BJ (cell line): ENCODE measurements around the gene DNAJC11. TPM values are rescaled to one million over a fixed set of nuclear protein-coding genes. Genes with fewer than 3 reads are reported as not detected.

Experiments
- CTCF ChIA-PET: fragments of 350-600 bp; formaldehyde crosslinking; extraction: SDS; loops from one replicate; lab custom pipeline; 2021; ENCODE audit warnings: antibody characterized with exemption, inconsistent platforms; lab: Yijun Ruan, JAX
- POLR2A ChIA-PET: fragments of 300-600 bp; sonication (Branson Sonifier 250); formaldehyde crosslinking; extraction: SDS; loops from one replicate; lab custom pipeline; 2021; ENCODE audit warnings: antibody characterized with exemption; lab: Charles Lee
- DNase-seq: peaks from one replicate; pipeline ENCODE4 v3.0.0-alpha.2; 2011; ENCODE audit warnings: low read depth
- H3K27me3 ChIP-seq: 2 replicates; pipeline ENCODE4 v1.6.0; 2011; ENCODE audit warnings: low read length; ENCODE audit not compliant: control insufficient read depth, insufficient read depth
- H3K36me3 ChIP-seq: 2 replicates; pipeline ENCODE4 v1.5.1; 2011; ENCODE audit warnings: low read length; ENCODE audit not compliant: control insufficient read depth, insufficient read depth
- H3K4me3 ChIP-seq: 2 replicates; pipeline ENCODE4 v1.5.1; 2011; ENCODE audit warnings: low read depth, mild to moderate bottlenecking, control low read depth, low read length
- CTCF ChIP-seq: IDR thresholded peaks from 2 replicates; pipeline ENCODE4 v1.5.1; 2011; ENCODE audit warnings: low read depth, mild to moderate bottlenecking, control low read depth, inconsistent platforms, low read length, moderate library complexity; ENCODE audit not compliant: insufficient read depth
- polyA plus RNA-seq: library from polyadenylated mRNA; depleted of rRNA; stranded (reverse); fragments of >200 nt; gene quantifications from 2 replicates; pipeline ENCODE4 v1.2.3, GENCODE V29; 2011

The DNAJC11 gene
- polyA plus RNA-seq, 1 experiment, result 36.0 TPM

- H3K36me3 ChIP-seq, result peaks cover 11% of the 10 kb centered on the region
- no peak overlapping the region for H3K4me3 ChIP-seq
- no peaks in the 10 kb centered on the region for H3K27me3 ChIP-seq
- ChIA-PET POLR2A (no interaction called here), CTCF (interaction anchor here (1.1 to 1.3 kb wide), 2 partner anchors 8 to 25 kb away, joined by 3 read pairs; partner anchors contain the start of gene DNAJC11)
- DNase-seq, result no peak
- no peak for TF ChIP-seq CTCF
Observed at GRCh38 chr1:6675941-6676340, 25.7 kb downstream of the DNAJC11 start.

GRCh38 chr1:6674771-6675170, 26.8 kb downstream of the DNAJC11 start:
- no peak for DNase-seq
- H3K4me3 ChIP-seq, result no peak overlapping the region
- CTCF ChIA-PET, result interaction anchor here (0.7 to 1.1 kb wide), 2 partner anchors 14 to 26 kb away, joined by 3 read pairs; partner anchors contain the start of gene DNAJC11
- POLR2A ChIA-PET, result no interaction called here
- peaks cover 11% of the 10 kb centered on the region for H3K36me3 ChIP-seq
- no peaks in the 10 kb centered on the region for H3K27me3 ChIP-seq
- no peak for TF ChIP-seq CTCF

GRCh38 chr1:6673816-6674398, 27.7 kb downstream of the DNAJC11 start:
- no peak for TF ChIP-seq CTCF
- CTCF ChIA-PET, result no interaction called here
- POLR2A ChIA-PET, result no interaction called here
- H3K4me3 ChIP-seq, result no peak overlapping the region
- H3K27me3 ChIP-seq, result no peaks in the 10 kb centered on the region
- H3K36me3 ChIP-seq, result peaks cover 9% of the 10 kb centered on the region
- DNase-seq, result no peak

GRCh38 chr1:6672558-6672957, 29.1 kb downstream of the DNAJC11 start:
- ChIA-PET CTCF (interaction anchor here (0.9 to 2.0 kb wide), 5 partner anchors 19 to 995 kb away, joined by 3 to 4 read pairs (median 3); partner anchors contain the start of genes DNAJC11 and NOL9), POLR2A (no interaction called here)
- Histone ChIP-seq H3K36me3 (peaks cover 5% of the 10 kb centered on the region), H3K27me3 (no peaks in the 10 kb centered on the region), H3K4me3 (no peak overlapping the region)
- DNase-seq, result no peak
- no peak for TF ChIP-seq CTCF

GRCh38 chr1:6668503-6668902, 33.1 kb downstream of the DNAJC11 start:
- POLR2A ChIA-PET, result no interaction called here
- CTCF ChIA-PET, result no interaction called here
- no peak for TF ChIP-seq CTCF

More at GRCh38 chr1:6668503-6668902, 33.1 kb downstream of the DNAJC11 start:
- DNase-seq, result no peak
- peaks cover 8% of the 10 kb centered on the region for H3K36me3 ChIP-seq
- H3K27me3 ChIP-seq, result no peaks in the 10 kb centered on the region
- H3K4me3 ChIP-seq, result no peak overlapping the region
